OCI-LY1 (cell line): ENCODE results near the gene HSPD1.

ENCODE experiments used
- H2AFZ ChIP-seq: fragments of 200-600 bp; sonication (generic), shearing (Covaris generic); 2 replicates; pipeline ENCODE4 v1.6.0; 2014; ENCODE audit warnings: antibody characterized with exemption, mild to moderate bottlenecking, low read length
- H3F3A ChIP-seq: fragments of 200-600 bp; sonication (generic), shearing (Covaris generic); 2 replicates; pipeline ENCODE4 v1.6.0; 2014; ENCODE audit warnings: mild to moderate bottlenecking, antibody characterized with exemption, low read length, moderate library complexity; ENCODE audit not compliant: insufficient read depth
- H3K27ac ChIP-seq: fragments of 200-600 bp; sonication (generic); 2 replicates; pipeline ENCODE4 v1.5.1; 2014; ENCODE audit warnings: low read length, mixed run types, mild to moderate bottlenecking, low read depth; ENCODE audit not compliant: poor library complexity, severe bottlenecking
- H3K27me3 ChIP-seq: fragments of 200-600 bp; sonication (generic); 2 replicates; pipeline ENCODE4 v1.6.0; 2014; ENCODE audit warnings: antibody characterized with exemption, mild to moderate bottlenecking, low read length, moderate library complexity; ENCODE audit not compliant: insufficient read depth
- H3K36me3 ChIP-seq: fragments of 200-600 bp; sonication (generic); 2 replicates; pipeline ENCODE4 v1.6.1; 2014; ENCODE audit warnings: mild to moderate bottlenecking, antibody characterized with exemption, low read length, moderate library complexity, mixed read lengths; ENCODE audit not compliant: insufficient read depth
- H3K4me1 ChIP-seq: fragments of 200-600 bp; sonication (generic); 2 replicates; pipeline ENCODE4 v1.5.1; 2014; ENCODE audit warnings: mild to moderate bottlenecking, low read length, moderate library complexity; ENCODE audit not compliant: insufficient read depth, severe bottlenecking
- H3K4me2 ChIP-seq: fragments of 200-600 bp; sonication (generic), shearing (Covaris generic); 2 replicates; pipeline ENCODE4 v1.6.1; 2014; ENCODE audit warnings: low read length
- H3K4me3 ChIP-seq: fragments of 200-600 bp; sonication (generic); 2 replicates; pipeline ENCODE4 v1.5.1; 2014; ENCODE audit warnings: low read length, low read depth, mild to moderate bottlenecking, mixed read lengths; ENCODE audit not compliant: poor library complexity, severe bottlenecking
- H3K79me2 ChIP-seq: fragments of 200-600 bp; shearing (Covaris generic); 2 replicates; pipeline ENCODE4 v1.6.1; 2016; ENCODE audit warnings: mixed run types, low read length, mixed read lengths; ENCODE audit not compliant: insufficient read depth
- H3K9ac ChIP-seq: fragments of 200-600 bp; sonication (generic), shearing (Covaris generic); 2 replicates; pipeline ENCODE4 v1.6.1; 2014; ENCODE audit warnings: mild to moderate bottlenecking, low read length, mixed read lengths
- H3K9me2 ChIP-seq: fragments of 200-600 bp; sonication (generic), shearing (Covaris generic); 2 replicates; pipeline ENCODE4 v1.6.1; 2014; ENCODE audit warnings: low read depth, mild to moderate bottlenecking, low read length, mixed read lengths
- H3K9me3 ChIP-seq: fragments of 200-600 bp; shearing (Covaris generic); 2 replicates; pipeline ENCODE4 v1.6.1; 2014; ENCODE audit warnings: low read length, mixed read lengths
- H4K20me1 ChIP-seq: fragments of 200-600 bp; sonication (generic), shearing (Covaris generic); 2 replicates; pipeline ENCODE4 v1.6.0; 2016; ENCODE audit warnings: mild to moderate bottlenecking, low read length; ENCODE audit not compliant: insufficient read depth
- CTCF ChIP-seq: fragments of 200-600 bp; sonication (generic), shearing (Covaris generic); IDR thresholded peaks from 2 replicates; pipeline ENCODE4 v1.5.1; 2017; ENCODE audit warnings: mild to moderate bottlenecking, antibody characterized with exemption, low read length, moderate library complexity, mixed read lengths
- EZH2 ChIP-seq: fragments of 200-600 bp; sonication (generic), shearing (Covaris generic); IDR thresholded peaks from 2 replicates; pipeline ENCODE4 v1.8.0; 2017; ENCODE audit warnings: borderline replicate concordance, mixed run types, mild to moderate bottlenecking, antibody characterized with exemption, low read length, moderate library complexity, mixed read lengths

Gene HSPD1

DNA sequence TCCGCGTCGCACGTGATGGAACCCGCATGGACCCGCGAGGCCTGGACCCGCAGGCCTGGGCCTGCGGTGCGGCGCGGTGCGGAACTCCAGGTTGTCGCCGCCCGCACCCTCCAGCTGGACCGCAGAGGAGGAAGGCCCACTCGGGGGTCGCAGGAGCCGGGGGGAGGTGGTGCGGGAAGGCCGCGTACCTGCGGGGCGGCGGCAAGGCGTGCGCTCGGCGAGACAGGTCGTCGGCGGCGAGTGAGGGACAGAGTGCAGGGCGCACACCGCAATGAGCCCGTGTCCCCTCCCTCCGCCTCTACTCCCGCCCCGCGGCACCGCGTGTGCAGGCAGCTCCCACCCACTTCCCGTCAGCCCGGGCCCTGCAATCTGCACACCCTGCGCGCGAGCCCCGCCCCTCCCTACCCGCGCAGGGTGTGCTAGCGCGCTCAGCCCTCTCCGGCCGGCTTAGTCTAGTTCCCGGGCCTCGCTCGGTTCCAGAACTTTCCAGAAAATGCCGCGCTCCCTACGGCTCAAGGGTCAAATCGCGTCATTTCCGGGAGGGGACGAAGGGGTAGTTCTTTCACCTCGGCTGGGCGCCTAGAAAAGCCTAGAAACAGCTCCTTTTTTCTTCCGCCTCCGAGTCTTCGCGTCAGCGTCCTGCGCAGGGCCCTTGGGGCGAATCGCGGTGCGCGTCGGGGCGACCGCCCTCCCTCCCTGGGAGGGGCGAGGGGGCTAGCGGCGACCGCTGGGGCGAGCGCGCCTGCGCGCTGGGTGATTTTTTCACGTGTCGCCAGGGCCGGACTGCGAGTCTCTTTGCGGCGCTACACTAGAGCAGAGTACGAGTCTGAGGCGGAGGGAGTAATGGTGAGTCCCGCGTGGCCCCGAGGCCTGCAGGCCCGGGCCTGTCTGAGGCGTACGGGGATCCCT lies at the start of gene HSPD1, which contains the start of gene HSPE1:
HSPD1 (minus strand) TSS at position 247 of the 909 bp plus-strand sequence. CDS start 992 bp downstream, outside the sequence.
HSPE1 (plus strand) TSS at position 786 of the 909 bp plus-strand sequence; CDS start at position 844, 58 bp downstream.
- Histone ChIP-seq H3K9ac (peak within 1 kb of the TSS; percentile 96), H3K79me2 (peaks cover 70% of the 10 kb centered on the region), H3K9me3 (no peaks in the 10 kb centered on the region), H3F3A (no peaks in the 10 kb centered on the region; the same call in 1 of the 2 replicates), H4K20me1 (no peaks in the 10 kb centered on the region), H3K27ac (peak within 1 kb of the TSS; percentile 72), H3K4me3 (peak within 1 kb of the TSS; percentile 83), H3K4me2 (peak within 1 kb of the TSS; percentile 92), H3K27me3 (no peaks in the 10 kb centered on the region), H3K36me3 (peaks cover 90% of the 10 kb centered on the region), H3K9me2 (no peaks in the 10 kb centered on the region), H2AFZ (no peak within 1 kb of the TSS), H3K4me1 (peaks cover 48% of the 10 kb centered on the region)
- no peak for TF ChIP-seq CTCF
- TF ChIP-seq EZH2: no peak

DNA sequence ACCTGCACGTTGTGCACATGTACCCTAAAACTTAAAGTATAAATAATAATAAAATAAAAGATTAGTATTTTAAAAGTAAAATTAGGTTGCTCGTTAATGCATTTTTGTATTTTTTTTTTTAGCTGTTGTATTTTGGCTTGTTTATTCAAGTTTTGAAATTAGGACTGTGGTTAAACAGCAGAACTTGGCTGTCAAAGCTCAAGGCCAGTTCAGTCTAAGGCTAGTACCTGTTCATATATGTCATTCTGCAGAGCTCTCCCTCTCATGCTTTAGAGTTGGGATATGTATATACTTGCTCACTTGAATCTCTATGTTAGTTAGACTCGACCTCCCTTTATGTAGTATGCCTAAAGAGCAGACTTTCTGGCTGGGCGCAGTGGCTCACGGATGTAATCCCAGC lies 48.9 kb upstream of the HSPD1 start:
- Histone ChIP-seq H3K9me3 (no peaks in the 10 kb centered on the region), H2AFZ (no peak overlapping the region), H3K4me3 (no peak overlapping the region), H3K36me3 (peaks cover 86% of the 10 kb centered on the region), H3K4me2 (no peak overlapping the region), H4K20me1 (no peaks in the 10 kb centered on the region), H3K27ac (no peak overlapping the region), H3K9me2 (no peaks in the 10 kb centered on the region), H3K9ac (no peak overlapping the region), H3F3A (no peaks in the 10 kb centered on the region), H3K4me1 (no peaks in the 10 kb centered on the region), H3K27me3 (no peaks in the 10 kb centered on the region), H3K79me2 (no peaks in the 10 kb centered on the region)
- no peak for TF ChIP-seq EZH2
- no peak for TF ChIP-seq CTCF

GRCh38 chr2:197547163-197547900 lies 47.7 kb upstream of the HSPD1 start:
- no peaks in the 10 kb centered on the region for H3K9me2 ChIP-seq
- no peaks in the 10 kb centered on the region for H3K4me1 ChIP-seq
- H3K27me3 ChIP-seq: no peaks in the 10 kb centered on the region
- no peak for TF ChIP-seq CTCF
- no peak overlapping the region for H3K4me3 ChIP-seq
- no peaks in the 10 kb centered on the region for H3F3A ChIP-seq
- H2AFZ ChIP-seq: no peak overlapping the region
- peaks cover 87% of the 10 kb centered on the region for H3K36me3 ChIP-seq
- H3K27ac ChIP-seq: no peak overlapping the region
- no peak overlapping the region for H3K4me2 ChIP-seq
- H3K79me2 ChIP-seq: no peaks in the 10 kb centered on the region
- H3K9me3 ChIP-seq: no peaks in the 10 kb centered on the region
- no peaks in the 10 kb centered on the region for H4K20me1 ChIP-seq
- H3K9ac ChIP-seq: no peak overlapping the region
